A549 (cell line): ENCODE data around the gene DACT3.

Source experiments
- RAD21 ChIP-seq, 2 experiments: fragments of >200 bp in 1 of 2; sonication (Bioruptor Twin) in 1 of 2; formaldehyde crosslinking in 1 of 2; IDR thresholded peaks in 1 of 2; conservative IDR thresholded peaks in 1 of 2; 2 replicates in 1 of 2; 3 replicates in 1 of 2; pipeline ENCODE4 v1.6.1; 2012 to 2018; ENCODE audit warnings: inconsistent platforms in 1 of 2
- TF ChIP-seq, protein P1 (sequence below): fragments of >200 bp; sonication (Bioruptor Twin); formaldehyde crosslinking; IDR thresholded peaks from 3 replicates; pipeline ENCODE4 v1.5.1; 2016

DNA sequence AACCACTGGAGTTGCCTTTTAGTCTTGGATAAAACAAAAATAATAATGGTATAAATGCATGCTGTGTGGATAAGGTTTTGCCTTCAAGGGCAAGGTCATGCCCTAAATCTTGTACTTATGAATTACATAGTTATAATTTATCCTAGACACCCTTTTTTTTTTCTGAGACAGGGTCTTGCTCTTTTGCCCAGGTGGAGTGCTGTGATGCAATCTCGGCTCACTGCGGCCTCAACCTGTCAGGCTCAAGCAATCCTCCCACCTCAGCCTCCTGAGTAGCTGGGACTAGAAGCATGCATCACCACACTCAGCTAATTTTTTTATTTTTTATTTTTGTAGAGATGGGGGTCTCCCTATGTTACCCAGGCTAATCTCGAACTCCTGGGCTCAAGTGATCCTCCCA, 7.7 kb upstream of the DACT3 start:
- TF ChIP-seq, protein P1, sequence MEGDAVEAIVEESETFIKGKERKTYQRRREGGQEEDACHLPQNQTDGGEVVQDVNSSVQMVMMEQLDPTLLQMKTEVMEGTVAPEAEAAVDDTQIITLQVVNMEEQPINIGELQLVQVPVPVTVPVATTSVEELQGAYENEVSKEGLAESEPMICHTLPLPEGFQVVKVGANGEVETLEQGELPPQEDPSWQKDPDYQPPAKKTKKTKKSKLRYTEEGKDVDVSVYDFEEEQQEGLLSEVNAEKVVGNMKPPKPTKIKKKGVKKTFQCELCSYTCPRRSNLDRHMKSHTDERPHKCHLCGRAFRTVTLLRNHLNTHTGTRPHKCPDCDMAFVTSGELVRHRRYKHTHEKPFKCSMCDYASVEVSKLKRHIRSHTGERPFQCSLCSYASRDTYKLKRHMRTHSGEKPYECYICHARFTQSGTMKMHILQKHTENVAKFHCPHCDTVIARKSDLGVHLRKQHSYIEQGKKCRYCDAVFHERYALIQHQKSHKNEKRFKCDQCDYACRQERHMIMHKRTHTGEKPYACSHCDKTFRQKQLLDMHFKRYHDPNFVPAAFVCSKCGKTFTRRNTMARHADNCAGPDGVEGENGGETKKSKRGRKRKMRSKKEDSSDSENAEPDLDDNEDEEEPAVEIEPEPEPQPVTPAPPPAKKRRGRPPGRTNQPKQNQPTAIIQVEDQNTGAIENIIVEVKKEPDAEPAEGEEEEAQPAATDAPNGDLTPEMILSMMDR: no peak
- TF ChIP-seq RAD21 (conservative IDR thresholded peaks at IDR 0.05 in 1 of 2, IDR thresholded peaks at IDR 0.05 in 1 of 2): no peak
